HG02610 (cell line): Measurements from ENCODE around the gene GCK.
"Not testable (repeated sequence)": the region's sequence is repeated elsewhere in the genome, so short reads cannot be mapped to it uniquely, and the experiment has no call there.

ENCODE experiments used
- ATAC-seq: cut with Tn5 transposase; IDR thresholded peaks from one replicate; pipeline ENCODE4 v1.9.1; 2021; ENCODE audit warnings: mild to moderate bottlenecking, moderate library complexity; ENCODE audit not compliant: unreplicated experiment

GCK gene

GRCh38 chr7:44145479-44145968 lies 43.7 kb downstream of the GCK start:
- no peak for ATAC-seq

- ATAC-seq: no peak
These were observed 44.2 kb downstream of the GCK start for GRCh38 chr7:44144968-44145478.

GRCh38 chr7:44144426-44144967 lies 44.7 kb downstream of the GCK start:
- no peak for ATAC-seq

GRCh38 chr7:44143646-44144250 lies 45.5 kb downstream of the GCK start:
- ATAC-seq: no peak

- no peak for ATAC-seq
These were observed 47.2 kb downstream of the GCK start for GRCh38 chr7:44142028-44142427.

GRCh38 chr7:44141221-44141850 lies 47.9 kb downstream of the GCK start, which contains the start of gene MYL7:
Gene MYL7 (minus strand): TSS chr7:44141332. CDS start chr7:44141305, 27 bp downstream.
- ATAC-seq: no peak

- no peak for ATAC-seq
These were observed 48.9 kb downstream of the GCK start for GRCh38 chr7:44140341-44140740.

GRCh38 chr7:44139311-44140010 lies 49.8 kb downstream of the GCK start:
- no peak for ATAC-seq

GRCh38 chr7:44138698-44139097 lies 50.5 kb downstream of the GCK start:
- ATAC-seq: no peak

- no peak for ATAC-seq
These were observed 52.5 kb downstream of the GCK start for GRCh38 chr7:44136731-44137130.

- no peak for ATAC-seq
These were observed 54.2 kb downstream of the GCK start for GRCh38 chr7:44134943-44135628.

- ATAC-seq: no peak
These were observed 55.9 kb downstream of the GCK start for GRCh38 chr7:44133295-44133694.

- ATAC-seq: no peak
These were observed 57.2 kb downstream of the GCK start for GRCh38 chr7:44132039-44132438.

GRCh38 chr7:44131173-44132029 lies 57.8 kb downstream of the GCK start:
- no peak for ATAC-seq

GRCh38 chr7:44128721-44129582 lies 60.3 kb downstream of the GCK start:
- ATAC-seq: no peak

- no peak for ATAC-seq
These were observed 62.1 kb downstream of the GCK start for GRCh38 chr7:44127161-44127560.

- not testable (repeated sequence) for ATAC-seq
These were observed 62.7 kb downstream of the GCK start for GRCh38 chr7:44126574-44126973.

GRCh38 chr7:44124822-44125202 lies 64.4 kb downstream of the GCK start:
- ATAC-seq: no peak
